ENCODE measurements around the gene HNRNPUL2. TPM values are rescaled to one million over a fixed set of nuclear protein-coding genes. Genes with fewer than 3 reads are reported as not detected.
A peak's percentile ranks its signal among the peaks of the same experiment; 100 is the strongest.

HNRNPUL2 gene
- total RNA-seq, 2 donors from 2014 or later, result 54.4 to 63.2 TPM

- peak in 1 of 2 donors; percentile 39 for DNase-seq (ENCODE audit: low spot score in 2 of 2)
- Mint-ChIP-seq H3K36me3 (peaks cover 47 to 49% of the 10 kb centered on the region in 2 donors), H3K27ac (peak overlapping the region; percentile 96 to 98), H3K9me3 (no peaks in the 10 kb centered on the region)
- peak; percentile 28 to 31 for ATAC-seq
Measured at GRCh38 chr11:62665599-62666258, 61.5 kb downstream of the HNRNPUL2 start.

- peak; percentile 96 to 98 for DNase-seq (ENCODE audit: low spot score in 2 of 2)
- Mint-ChIP-seq H3K27ac (peak within 1 kb of the TSS; percentile 96 to 98), H3K36me3 (peaks cover 43 to 45% of the 10 kb centered on the region in 2 donors), H3K9me3 (no peaks in the 10 kb centered on the region)
- ATAC-seq, result peak; percentile 91 to 95
Measured at GRCh38 chr11:62665075-62665598, 62.1 kb downstream of the HNRNPUL2 start, which contains the start of the genes C11orf98 and CSKMT. Gene C11orf98 (minus strand): TSS chr11:62665210. CDS start chr11:62665169, 41 bp downstream. Gene CSKMT (plus strand): TSS chr11:62665312. CDS start chr11:62665880, 568 bp downstream.

GRCh38 chr11:62664405-62665074 lies 62.7 kb downstream of the HNRNPUL2 start:
- H3K9me3 Mint-ChIP-seq, result no peaks in the 10 kb centered on the region
- peak overlapping the region; percentile 96 to 98 for H3K27ac Mint-ChIP-seq
- ATAC-seq (peak; percentile 49 to 50), DNase-seq (ENCODE audit: low spot score in 2 of 2) (peak in 1 of 2 donors; percentile 53)
- peaks cover 39 to 43% of the 10 kb centered on the region in 2 donors for H3K36me3 Mint-ChIP-seq

Other genes starting within 250 kb of the HNRNPUL2 start
- gene AHNAK, start 180.7 kb downstream of the HNRNPUL2 start, total RNA-seq, result 10 to 100 TPM; 17.6 to 97.3 TPM
- gene EEF1G, start 153.6 kb downstream of the HNRNPUL2 start, total RNA-seq, result 1,000 to 10,000 TPM; 1,622 to 2,023 TPM
- 10 to 100 TPM; 31.8 to 34.9 TPM for gene TUT1, start 135.9 kb downstream of the HNRNPUL2 start, total RNA-seq
- gene MTA2, start 125.6 kb downstream of the HNRNPUL2 start, total RNA-seq, result 100 to 1,000 TPM; 180 to 259 TPM
- gene EML3, start 114.7 kb downstream of the HNRNPUL2 start, total RNA-seq, result 100 to 1,000 TPM; 104 to 141 TPM
- gene ROM1, start 114.2 kb downstream of the HNRNPUL2 start, total RNA-seq, result 1 to 10 TPM; 1.1 to 1.9 TPM
- 10 to 100 TPM; 69.6 to 79.5 TPM for gene B3GAT3, start 105.5 kb downstream of the HNRNPUL2 start, total RNA-seq
- gene GANAB, start 80.8 kb downstream of the HNRNPUL2 start, total RNA-seq, result 100 to 1,000 TPM; 187 to 241 TPM
- gene INTS5, start 74.2 kb downstream of the HNRNPUL2 start, total RNA-seq, result 10 to 100 TPM; 11.8 to 32.5 TPM
- 100 to 1,000 TPM in 1 of 2 donors, 10 to 100 TPM in 1; 62.0 to 103 TPM for gene C11orf98, start 62.2 kb downstream of the HNRNPUL2 start, total RNA-seq
- gene CSKMT, start 62.1 kb downstream of the HNRNPUL2 start, total RNA-seq, result 10 to 100 TPM; 20.7 to 34.4 TPM
- 1 to 10 TPM in 1 of 2 donors, under 1 TPM in 1; 0.87 to 4.7 TPM for gene UQCC3, start 55.8 kb downstream of the HNRNPUL2 start, total RNA-seq
- gene LBHD1, start 55.2 kb downstream of the HNRNPUL2 start, total RNA-seq, result 10 to 100 TPM; 16.6 to 24.3 TPM
- gene UBXN1, start 48.4 kb downstream of the HNRNPUL2 start, total RNA-seq, result 100 to 1,000 TPM in 1 of 2 donors, 10 to 100 TPM in 1; 97.2 to 129 TPM
- under 1 TPM; 0.48 to 0.49 TPM for gene LRRN4CL, start 37.9 kb downstream of the HNRNPUL2 start, total RNA-seq
- 10 to 100 TPM; 28.8 to 42.6 TPM for gene BSCL2, start 20.0 kb downstream of the HNRNPUL2 start, total RNA-seq
- gene GNG3, start 19.8 kb downstream of the HNRNPUL2 start, total RNA-seq, result not detected
- 10 to 100 TPM; 55.6 to 68.9 TPM for gene TTC9C, start 1.0 kb upstream of the HNRNPUL2 start, total RNA-seq
- gene ZBTB3, start 26.7 kb upstream of the HNRNPUL2 start, total RNA-seq, result 10 to 100 TPM in 1 of 2 donors, 1 to 10 TPM in 1; 7.8 to 23.9 TPM
- gene POLR2G, start 34.1 kb upstream of the HNRNPUL2 start, total RNA-seq, result 100 to 1,000 TPM; 116 to 172 TPM
- 10 to 100 TPM; 16.7 to 32.2 TPM for gene TAF6L, start 43.9 kb upstream of the HNRNPUL2 start, total RNA-seq
- 10 to 100 TPM; 19.5 to 20.9 TPM for gene TMEM179B, start 59.9 kb upstream of the HNRNPUL2 start, total RNA-seq
- gene TMEM223, start 64.5 kb upstream of the HNRNPUL2 start, total RNA-seq, result 10 to 100 TPM in 1 of 2 donors, 1 to 10 TPM in 1; 8.9 to 11.3 TPM
- gene NXF1, start 78.0 kb upstream of the HNRNPUL2 start, total RNA-seq, result 100 to 1,000 TPM; 104 to 132 TPM
- gene STX5, start 104.6 kb upstream of the HNRNPUL2 start, total RNA-seq, result 10 to 100 TPM; 23.0 to 61.3 TPM
- gene TEX54, start 105.4 kb upstream of the HNRNPUL2 start, total RNA-seq, result under 1 TPM in 1 of 2 donors, not detected in 1; 0.70 TPM
- 100 to 1,000 TPM in 1 of 2 donors, 10 to 100 TPM in 1; 87.2 to 105 TPM for gene WDR74, start 112.1 kb upstream of the HNRNPUL2 start, total RNA-seq
- gene SLC3A2, start 153.4 kb upstream of the HNRNPUL2 start, total RNA-seq, result 100 to 1,000 TPM; 295 to 308 TPM
- gene CHRM1, start 193.9 kb upstream of the HNRNPUL2 start, total RNA-seq, result not detected